ENCODE data around the gene SCAMP1.
"Not testable (repeated sequence)": the region's sequence is repeated elsewhere in the genome, so short reads cannot be mapped to it uniquely, and the experiment has no call there.

Gene SCAMP1

DNA sequence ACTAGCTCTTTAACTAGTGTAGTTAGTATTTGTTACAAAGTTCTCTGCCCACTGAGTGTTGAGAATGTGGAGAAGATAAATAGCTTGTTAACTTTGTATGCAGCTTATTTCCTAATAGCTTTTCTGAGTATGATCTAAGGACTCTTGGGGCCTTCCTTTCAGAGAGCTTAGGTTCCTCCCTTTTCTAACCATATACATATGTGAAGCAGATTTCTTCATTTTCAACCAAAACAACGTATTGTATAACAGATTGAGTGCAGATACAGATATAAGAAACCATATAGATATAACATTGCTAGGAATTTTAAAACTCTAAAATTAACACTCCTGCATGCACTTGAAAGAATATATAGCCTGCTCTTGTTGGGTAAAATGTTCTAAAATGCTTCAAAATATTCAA, 70.4 kb downstream of the SCAMP1 start:
- no peak for DNase-seq

- no peak for DNase-seq
Observed at GRCh38 chr5:78433972-78434371, 73.6 kb downstream of the SCAMP1 start.

DNA sequence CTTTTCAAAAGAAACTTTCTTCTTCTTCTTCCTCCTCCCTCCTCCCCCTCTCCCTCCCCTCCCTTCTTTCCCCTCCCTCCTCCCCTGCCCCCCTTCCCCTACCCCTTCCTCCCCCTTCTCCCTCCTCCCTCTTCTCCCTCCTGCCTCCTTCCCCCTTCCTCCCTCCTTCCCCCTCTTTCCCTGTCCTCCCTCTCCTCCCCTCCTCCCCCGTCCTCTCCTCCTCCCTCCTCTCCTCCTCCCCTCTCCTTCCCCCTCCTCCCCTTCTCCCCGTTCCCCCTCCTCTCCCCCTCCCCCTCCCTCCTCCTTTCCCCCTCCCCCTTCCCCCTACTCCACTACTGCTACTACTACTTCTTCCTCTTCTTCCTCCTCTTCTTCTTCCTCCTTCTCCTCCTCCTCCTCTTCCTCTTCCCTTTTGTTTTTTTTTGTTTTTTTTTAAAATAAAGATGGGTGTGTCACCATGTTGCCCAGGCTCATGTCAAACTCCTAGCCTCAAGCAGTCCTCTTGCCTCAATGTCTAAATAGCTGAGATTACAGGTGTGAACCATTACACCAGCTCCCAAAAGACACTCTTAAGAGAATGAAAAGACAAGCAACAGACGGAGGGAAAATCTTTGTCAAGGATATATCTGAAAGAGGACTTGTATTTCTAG, 87.5 kb downstream of the SCAMP1 start:
- DNase-seq, result no peak

GRCh38 chr5:78449103-78449502, 88.7 kb downstream of the SCAMP1 start:
- DNase-seq, result no peak

DNA sequence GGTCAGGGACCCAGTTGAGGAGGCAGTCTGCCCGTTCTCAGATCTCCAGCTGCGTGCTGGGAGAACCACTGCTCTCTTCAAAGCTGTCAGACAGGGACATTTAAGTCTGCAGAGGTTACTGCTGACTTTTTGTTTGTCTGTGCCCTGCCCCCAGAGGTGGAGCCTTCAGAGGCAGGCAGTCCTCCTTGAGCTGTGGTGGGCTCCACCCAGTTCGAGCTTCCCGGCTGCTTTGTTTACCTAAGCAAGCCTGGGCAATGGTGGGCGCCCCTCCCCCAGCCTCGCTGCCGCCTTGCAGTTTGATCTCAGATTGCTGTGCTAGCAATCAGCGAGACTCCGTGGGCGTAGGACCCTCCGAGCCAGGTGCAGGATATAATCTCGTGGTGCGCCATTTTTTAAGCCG, 97.1 kb downstream of the SCAMP1 start:
- not testable (repeated sequence) for DNase-seq

DNA sequence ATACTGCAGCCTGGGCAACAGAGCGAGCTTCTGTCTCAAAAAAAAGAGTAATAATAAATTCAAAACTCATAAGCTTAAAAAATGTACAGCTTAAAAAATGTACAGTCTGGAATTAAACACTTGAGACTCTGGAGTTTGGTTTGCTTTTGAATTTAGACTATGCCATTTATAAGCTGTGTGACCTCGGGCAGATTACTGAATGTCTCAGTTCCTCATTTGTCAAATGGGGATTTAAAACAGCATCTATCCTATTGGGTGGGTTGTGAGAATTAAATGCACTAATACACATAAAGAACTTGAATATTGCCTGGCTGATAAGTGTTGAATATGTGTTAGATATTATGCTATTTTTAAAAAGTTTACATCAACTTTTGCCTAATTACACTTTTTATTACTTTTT, 98.4 kb downstream of the SCAMP1 start:
- no peak for DNase-seq

DNA sequence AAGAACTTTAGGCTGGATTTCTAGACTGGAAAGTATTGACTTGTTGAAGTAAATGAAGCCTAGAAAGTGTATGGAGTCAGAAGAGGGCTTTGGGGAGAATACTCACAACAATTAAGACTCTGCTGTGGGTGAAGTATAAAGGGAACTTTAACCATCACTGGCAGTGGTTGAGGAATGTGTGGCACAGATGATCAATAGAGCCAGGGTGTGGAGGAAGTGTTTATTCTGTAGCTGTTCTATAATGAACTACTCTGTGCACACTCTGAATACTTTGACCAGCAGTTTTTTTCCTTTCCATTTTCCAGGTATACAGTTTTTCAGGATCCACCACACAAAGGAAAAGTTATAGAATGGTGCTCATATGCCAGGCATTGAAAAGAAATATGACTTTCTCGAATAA, 106.7 kb downstream of the SCAMP1 start:
- no peak for DNase-seq

- DNase-seq, result no peak
Observed at GRCh38 chr5:78467752-78468357, 107.4 kb downstream of the SCAMP1 start.

- DNase-seq, result no peak
Observed at GRCh38 chr5:78471896-78472295, 111.5 kb downstream of the SCAMP1 start.

- DNase-seq, result no peak
Observed at GRCh38 chr5:78472469-78473106, 112.2 kb downstream of the SCAMP1 start.

DNA sequence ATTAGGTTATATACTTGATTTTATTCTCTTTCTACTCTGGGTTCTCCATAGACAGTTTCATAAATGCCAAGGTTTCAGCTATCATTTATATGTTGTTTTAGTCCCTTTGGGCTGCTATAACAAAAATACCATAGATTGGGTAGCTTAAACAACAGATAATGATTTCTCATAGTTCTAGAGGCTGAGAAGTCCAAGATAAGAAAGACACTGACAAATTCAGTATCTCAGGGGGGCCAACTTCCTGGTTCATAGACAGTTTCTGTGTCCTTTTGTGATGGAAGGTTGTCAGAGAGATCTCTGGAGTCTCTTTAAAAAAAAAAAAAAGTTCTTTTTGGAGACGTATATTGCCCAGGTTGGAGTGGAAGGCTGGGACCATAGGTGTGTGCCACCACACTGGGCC, 113.3 kb downstream of the SCAMP1 start:
- no peak for DNase-seq

DNA sequence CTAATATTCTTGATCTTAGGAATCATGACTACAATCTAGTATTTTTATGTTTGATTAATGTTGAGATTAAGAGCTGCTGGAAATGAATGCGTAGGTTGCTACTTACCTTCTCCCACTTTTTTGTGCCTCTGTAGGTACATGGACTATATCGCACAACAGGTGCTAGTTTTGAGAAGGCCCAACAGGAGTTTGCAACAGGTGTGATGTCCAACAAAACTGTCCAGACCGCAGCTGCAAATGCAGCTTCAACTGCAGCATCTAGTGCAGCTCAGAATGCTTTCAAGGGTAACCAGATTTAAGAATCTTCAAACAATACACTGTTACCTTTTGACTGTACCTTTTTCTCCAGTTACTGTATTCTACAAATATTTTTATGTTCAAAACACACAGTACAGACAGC, 115.0 kb downstream of the SCAMP1 start:
- no peak for DNase-seq

- DNase-seq, result no peak
Observed at GRCh38 chr5:78476795-78477194, 116.4 kb downstream of the SCAMP1 start.

GRCh38 chr5:78482948-78483347, 122.5 kb downstream of the SCAMP1 start:
- no peak for DNase-seq

DNA sequence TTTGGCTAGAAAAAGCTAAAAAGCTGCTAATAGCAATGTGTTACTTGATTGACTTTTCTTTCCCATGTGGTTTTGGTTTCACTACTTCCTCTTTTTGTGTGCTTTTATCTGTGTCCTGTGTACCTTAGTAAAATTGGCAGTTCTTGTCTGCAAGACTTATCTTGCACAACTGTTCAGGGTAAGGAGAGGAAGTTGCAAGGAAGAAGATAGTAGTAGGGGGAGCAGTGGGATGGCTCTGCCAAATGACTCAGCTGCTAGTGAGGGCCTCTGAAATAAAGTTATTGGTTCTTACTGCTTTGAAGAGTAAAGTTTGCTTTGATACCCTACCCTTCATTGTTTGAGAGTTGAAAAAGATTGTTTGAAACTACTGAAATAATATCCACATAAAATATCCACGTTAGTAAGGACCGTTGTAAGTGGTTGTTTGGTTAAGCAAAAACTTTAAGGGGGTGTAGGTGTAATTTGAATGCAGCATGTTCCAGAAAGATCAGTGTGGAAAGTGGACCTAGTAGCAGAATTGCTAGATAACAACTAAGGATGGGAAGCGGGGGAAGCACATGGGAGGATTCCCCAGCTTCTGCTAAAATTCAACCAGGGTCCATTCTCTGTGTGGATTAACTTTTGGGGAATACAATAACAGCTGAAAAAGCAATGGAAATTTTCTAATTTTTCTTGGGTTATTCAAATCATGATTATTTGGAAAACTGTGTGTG, 123.5 kb downstream of the SCAMP1 start:
- DNase-seq, result no peak

DNA sequence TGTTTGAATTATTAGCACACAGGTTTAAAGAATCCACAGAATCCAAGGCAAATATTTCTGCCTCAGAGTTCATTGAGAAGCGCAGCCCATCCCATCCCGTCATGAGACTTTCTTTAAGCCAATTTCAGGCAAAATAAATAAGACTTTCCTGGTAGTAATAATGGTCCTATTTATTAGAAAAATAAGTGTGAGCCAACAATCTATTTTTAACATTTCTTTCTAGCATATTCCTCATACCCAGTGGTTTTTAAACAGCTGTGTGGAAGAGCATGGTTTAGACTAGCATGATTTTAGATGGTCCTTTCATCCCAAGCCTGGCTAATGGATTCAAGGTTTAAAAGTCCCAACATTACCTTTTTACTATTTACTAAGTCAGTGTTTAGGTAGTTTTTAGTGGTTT, 125.8 kb downstream of the SCAMP1 start:
- no peak for DNase-seq

DNA sequence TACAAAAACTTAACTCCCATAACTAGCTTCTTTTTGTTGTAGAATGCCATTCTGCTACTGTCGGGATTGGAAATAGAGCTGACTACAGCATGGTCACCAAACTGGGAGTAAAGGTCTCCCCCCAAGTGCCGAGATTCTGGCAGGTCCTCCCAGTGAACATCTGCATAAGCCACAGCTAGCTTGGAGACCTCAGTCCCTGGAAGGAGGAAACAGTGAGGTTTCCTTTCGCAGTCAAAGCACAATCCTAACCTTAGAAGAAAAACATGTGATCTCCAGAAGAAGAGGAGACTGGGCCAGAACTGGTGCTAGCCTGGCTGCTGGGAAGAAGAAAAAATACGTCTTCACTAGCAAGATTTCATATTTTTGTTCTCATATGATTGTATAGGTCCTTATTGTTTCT, 127.4 kb downstream of the SCAMP1 start:
- DNase-seq, result no peak

DNA sequence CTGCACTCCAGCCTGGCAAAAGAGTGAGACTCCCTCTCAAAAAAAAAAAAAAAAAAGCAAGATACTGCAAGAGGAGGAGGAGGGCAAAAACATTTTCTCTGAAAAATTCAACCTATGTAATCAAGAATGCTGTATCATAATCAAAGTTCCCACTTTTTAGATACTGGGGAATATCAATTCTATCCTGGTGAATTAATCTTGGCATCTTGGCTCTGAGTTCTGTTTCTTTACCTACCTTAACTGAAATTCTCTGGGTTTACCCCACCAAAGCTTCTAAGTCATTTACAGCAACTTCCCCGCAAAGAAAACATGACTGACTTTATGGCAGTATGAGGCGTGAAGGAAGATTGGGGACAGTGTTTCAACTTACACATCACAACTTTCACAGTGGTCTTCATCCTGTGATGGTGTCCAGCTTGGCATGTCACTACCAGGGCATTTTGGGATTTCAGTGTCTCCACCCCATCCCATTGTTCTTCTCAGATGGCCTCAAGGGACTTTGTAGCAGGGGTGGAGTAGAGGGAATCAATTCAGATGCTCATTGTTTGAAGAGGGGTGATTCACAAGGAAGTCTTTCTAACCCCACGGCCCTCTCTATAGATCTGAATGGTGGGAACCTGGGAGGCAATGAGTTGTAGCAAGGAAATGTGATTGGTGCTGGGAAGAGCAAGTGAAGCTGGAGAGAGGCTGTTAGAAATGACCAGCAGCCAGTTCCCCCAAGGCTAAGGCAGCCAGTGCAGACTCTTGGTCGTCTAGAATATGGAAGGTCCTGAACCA, 130.5 kb downstream of the SCAMP1 start:
- no peak for DNase-seq

GRCh38 chr5:78492224-78492623, 131.8 kb downstream of the SCAMP1 start:
- no peak for DNase-seq

DNA sequence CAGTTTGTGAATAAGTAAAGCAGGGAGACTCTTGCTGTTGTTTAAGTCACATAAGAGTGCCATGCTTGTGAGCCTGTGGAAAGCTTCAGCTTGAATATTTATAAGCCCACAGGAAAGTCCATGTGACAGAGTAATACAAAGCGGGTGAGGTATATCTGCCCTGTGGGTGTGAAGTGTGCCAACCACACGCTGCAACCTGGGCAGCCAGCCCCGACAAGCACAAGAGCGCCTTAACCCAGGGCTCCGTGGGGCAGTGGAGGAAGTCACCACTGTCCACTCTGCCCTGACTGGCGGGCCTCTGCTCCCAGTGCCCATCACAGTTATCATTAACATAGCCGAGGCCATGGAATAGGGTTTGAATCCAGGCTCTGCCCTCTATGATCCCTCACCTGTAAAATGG, 132.2 kb downstream of the SCAMP1 start:
- no peak for DNase-seq

GRCh38 chr5:78495800-78496199, 135.4 kb downstream of the SCAMP1 start:
- DNase-seq, result no peak

- DNase-seq, result no peak
Observed at GRCh38 chr5:78496373-78496772, 136.0 kb downstream of the SCAMP1 start.
